Adipose tissue (tissue), 3 donors: ENCODE data around the gene ASPHD1. TPM values are rescaled to one million over a fixed set of nuclear protein-coding genes. Genes with fewer than 3 reads are reported as not detected.
"Not testable (repeated sequence)": the region's sequence is repeated elsewhere in the genome, so short reads cannot be mapped to it uniquely, and the experiment has no call there.

Experiments
- H3K27ac ChIP-seq: one replicate; pipeline ENCODE4 v1.5.1; 2013; ENCODE audit warnings: low read depth, low read length
- WGBS, 3 donors: extraction: QIAGEN DNeasy Blood & Tissue Kit; methylation state at CpG; one replicate each; pipeline ENCODE4 v1.1.7; 2013; 5-methylcytosine and 5-hydroxymethylcytosine counted together
- polyA plus RNA-seq, 3 donors: library from polyadenylated mRNA; stranded (reverse); fragments of 200-250 nt; gene quantifications; one replicate each; pipeline ENCODE4 v1.2.3, GENCODE V29; 2013
- donor health status: healthy with polysubstance abuse.
- donor health status: Bipolar disorder and iron deficiency.
- donor health status: healthy.

The ASPHD1 gene
- polyA plus RNA-seq, 3 donors, result 3.0 to 7.0 (median 4.5) TPM

DNA sequence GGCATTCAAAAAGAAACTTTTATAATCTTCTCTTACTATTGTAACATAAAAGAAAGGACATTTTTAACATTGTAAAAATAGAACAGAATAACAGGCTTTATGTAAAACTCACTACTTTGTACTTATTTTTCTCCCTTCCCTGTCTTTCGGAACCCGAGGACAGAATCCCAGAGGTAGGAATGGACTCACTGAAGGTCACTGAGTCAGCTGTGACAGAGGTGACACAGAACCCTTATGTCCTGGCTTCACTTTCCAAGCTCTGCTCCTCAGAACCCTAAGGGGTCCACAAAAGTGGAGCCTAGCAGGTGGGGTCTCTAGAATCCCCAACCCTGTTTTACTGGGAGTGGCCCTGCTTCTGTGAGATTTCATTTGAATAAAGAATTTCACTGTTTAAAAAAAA is 22.0 kb downstream of the ASPHD1 start:
- H3K27ac ChIP-seq, result no peak overlapping the region
- 89 to 97% (median 89%) methylated on average over 2 of the region's 2 CpGs for WGBS, 3 donors

GRCh38 chr16:29922986-29923501 is 22.8 kb downstream of the ASPHD1 start:
- WGBS, 3 donors, result 95 to 97% (median 96%) methylated on average over 12 of the region's 12 CpGs
- H3K27ac ChIP-seq, result no peak overlapping the region

GRCh38 chr16:29925105-29925756 is 24.9 kb downstream of the ASPHD1 start:
- WGBS, 3 donors, result 8 to 13% (median 11%) methylated on average over 9 of the region's 9 CpGs

DNA sequence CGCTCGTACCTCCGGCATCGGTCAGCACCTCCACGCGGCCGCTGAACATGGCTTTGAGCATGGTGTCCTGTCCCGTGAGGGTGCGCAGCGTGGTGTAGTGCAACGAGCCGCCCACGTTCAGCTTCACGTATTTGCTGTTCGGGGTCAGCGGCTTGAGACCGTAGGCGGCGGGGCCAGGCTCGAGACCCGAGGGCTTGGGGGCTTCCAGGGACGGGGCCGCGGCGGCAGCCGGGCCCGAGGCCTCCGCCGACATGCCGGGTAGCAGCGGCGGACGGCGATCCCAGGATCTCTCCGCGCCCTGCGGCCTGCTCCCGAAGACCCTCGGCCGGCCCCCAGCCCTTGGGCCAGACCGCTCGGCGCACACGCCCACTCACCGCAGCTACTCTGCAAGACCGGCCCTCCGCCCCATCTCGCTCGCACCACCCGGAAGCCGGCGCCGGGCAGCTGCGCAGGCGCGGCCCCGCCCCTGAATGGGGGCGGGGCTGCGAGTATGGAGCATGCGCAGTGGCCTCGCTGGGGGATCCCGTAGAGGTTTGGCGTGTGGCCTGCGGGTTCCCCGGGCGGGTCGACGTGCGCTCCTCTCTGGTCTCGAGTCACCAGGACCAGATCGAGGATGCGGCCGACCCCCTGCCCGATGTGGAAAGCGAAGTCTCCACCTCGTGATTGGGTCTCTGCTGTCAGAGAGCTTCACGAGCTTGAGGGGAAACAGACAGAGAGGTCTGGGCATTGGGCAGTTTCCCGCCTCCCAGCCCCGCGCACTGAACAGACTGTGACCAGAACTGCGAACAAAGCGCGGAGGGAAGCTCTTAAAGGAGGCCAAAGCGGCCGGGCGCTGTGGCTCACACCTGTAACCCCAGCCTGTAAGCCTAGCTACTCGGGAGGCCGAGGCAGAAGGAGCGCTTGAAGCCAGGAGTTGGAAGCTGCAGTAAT is 25.8 kb downstream of the ASPHD1 start, which contains the start of gene KCTD13:
Gene KCTD13, minus strand, starts transcription at position 446 of the 930 bp plus-strand sequence. Its CDS starts 193 bp downstream, at position 253.
- WGBS, 3 donors, result 0% methylated on average over 68 to 89 of the region's 89 CpGs
- H3K27ac ChIP-seq, result no peak within 1 kb of the TSS

More at GRCh38 chr16:29925105-29925756, 24.9 kb downstream of the ASPHD1 start:
- H3K27ac ChIP-seq, result no peak overlapping the region

GRCh38 chr16:29926711-29927052 is 26.4 kb downstream of the ASPHD1 start:
- no peak overlapping the region for H3K27ac ChIP-seq
- whole genome bisulfite sequencing, 3 donors, result 3 to 6% (median 5%) methylated on average over 12 of the region's 12 CpGs

GRCh38 chr16:29927070-29927905 is 27.0 kb downstream of the ASPHD1 start:
- H3K27ac ChIP-seq, result no peak overlapping the region
- 50 to 64% (median 60%) methylated on average over 12 of the region's 12 CpGs for WGBS, 3 donors

GRCh38 chr16:29931750-29932149 is 31.5 kb downstream of the ASPHD1 start:
- 78 to 96% (median 79%) methylated on average over 2 of the region's 2 CpGs for WGBS, 3 donors
- not testable (repeated sequence) for H3K27ac ChIP-seq

- WGBS, 3 donors, result 51 to 61% (median 55%) methylated on average over 4 of the region's 4 CpGs
- H3K27ac ChIP-seq, result no peak overlapping the region
These were observed 40.4 kb downstream of the ASPHD1 start for GRCh38 chr16:29940656-29941055.

- 52 to 63% (median 54%) methylated on average over 11 of the region's 11 CpGs for whole genome bisulfite sequencing, 3 donors
- H3K27ac ChIP-seq, result no peak overlapping the region
These were observed 43.8 kb downstream of the ASPHD1 start for GRCh38 chr16:29943846-29944799.

DNA sequence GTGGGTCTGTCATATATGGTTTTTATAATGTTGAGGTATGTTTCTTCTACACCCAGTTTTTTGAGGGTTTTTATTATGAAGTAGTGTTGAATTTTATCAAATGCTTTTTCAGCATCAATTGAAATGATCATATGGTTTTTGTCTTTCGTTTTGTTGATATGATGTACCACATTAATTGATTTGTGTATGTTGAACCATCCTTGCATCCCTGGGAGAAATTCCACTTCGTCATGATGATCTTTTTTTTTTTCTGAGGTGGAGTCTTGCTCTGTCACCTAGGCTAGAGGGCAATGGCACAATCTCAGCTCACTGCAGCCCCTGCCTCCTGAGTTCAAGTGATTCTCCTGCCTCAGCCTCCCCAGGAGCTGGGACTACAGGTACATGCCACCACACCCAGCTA is 47.6 kb downstream of the ASPHD1 start:
- no peak overlapping the region for H3K27ac ChIP-seq
- WGBS, 3 donors, result 73 to 87% (median 83%) methylated on average over 2 of the region's 2 CpGs

DNA sequence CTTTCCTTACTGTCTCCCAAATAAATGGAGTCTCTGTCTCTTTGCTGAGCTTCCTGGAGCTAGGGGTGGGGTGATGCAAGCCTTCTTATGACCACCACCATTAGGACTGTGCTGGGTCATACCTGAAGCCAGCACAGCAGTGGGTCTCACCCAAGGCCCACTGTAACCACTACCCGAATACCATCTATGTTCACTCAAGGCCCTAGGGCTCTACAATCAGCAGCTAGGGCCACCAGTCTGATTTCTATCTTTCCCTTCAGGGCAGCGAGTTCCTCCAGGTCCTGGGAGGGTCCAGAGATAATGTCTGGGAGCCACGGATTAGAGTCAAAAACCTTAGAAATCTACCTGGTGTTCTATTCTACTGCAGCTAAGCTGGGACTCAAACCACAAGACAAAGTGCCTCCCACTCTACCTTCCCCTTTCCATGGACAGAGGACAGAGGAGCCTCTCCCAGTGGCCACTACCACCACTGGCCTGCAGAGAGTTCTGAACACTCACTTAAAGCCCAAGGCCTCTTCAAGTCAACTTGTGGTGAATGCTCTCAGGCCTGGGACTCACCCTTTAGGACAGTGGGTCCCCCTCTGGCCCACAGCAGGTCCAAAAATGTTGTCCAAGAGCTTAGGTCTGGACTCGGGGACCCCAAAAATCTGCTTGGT is 50.6 kb downstream of the ASPHD1 start:
- no peak overlapping the region for H3K27ac ChIP-seq
- 90 to 95% (median 94%) methylated on average over 4 of the region's 4 CpGs for WGBS, 3 donors

- no peak overlapping the region for H3K27ac ChIP-seq
- 86 to 91% (median 90%) methylated on average over 8 of the region's 8 CpGs for WGBS, 3 donors
These were observed 51.5 kb downstream of the ASPHD1 start for GRCh38 chr16:29951625-29952365.

Other genes starting within 250 kb of the ASPHD1 start
- 1 to 10 TPM in 1 of 3 donors, under 1 TPM in 2; 0.34 to 1.4 (median 0.59) TPM for gene SPN, start 237.2 kb upstream of the ASPHD1 start, polyA plus RNA-seq
- gene QPRT, start 221.3 kb upstream of the ASPHD1 start, polyA plus RNA-seq, result 10 to 100 TPM in 2 of 3 donors, 1 to 10 TPM in 1; 3.2 to 18.8 (median 11.4) TPM
- gene C16orf54, start 154.5 kb upstream of the ASPHD1 start, polyA plus RNA-seq, result 1 to 10 TPM in 2 of 3 donors, under 1 TPM in 1; 0.37 to 2.1 (median 1.6) TPM
- under 1 TPM; 0.22 to 0.97 (median 0.23) TPM for gene ZG16, start 122.2 kb upstream of the ASPHD1 start, polyA plus RNA-seq
- 10 to 100 TPM; 19.7 to 32.1 (median 29.8) TPM for gene KIF22, start 109.7 kb upstream of the ASPHD1 start, polyA plus RNA-seq
- 100 to 1,000 TPM in 1 of 3 donors, 10 to 100 TPM in 2; 74.2 to 137 (median 83.9) TPM for gene MAZ, start 94.0 kb upstream of the ASPHD1 start, polyA plus RNA-seq
- gene PRRT2, start 88.3 kb upstream of the ASPHD1 start, polyA plus RNA-seq, result 1 to 10 TPM in 1 of 3 donors, under 1 TPM in 2; 0.56 to 3.7 (median 0.95) TPM
- gene PAGR1, start 84.3 kb upstream of the ASPHD1 start, polyA plus RNA-seq, result 10 to 100 TPM; 15.2 to 33.3 (median 18.5) TPM
- 100 to 1,000 TPM in 2 of 3 donors, 10 to 100 TPM in 1; 90.1 to 104 (median 103) TPM for gene MVP, start 80.0 kb upstream of the ASPHD1 start, polyA plus RNA-seq
- 100 to 1,000 TPM in 2 of 3 donors, 10 to 100 TPM in 1; 84.2 to 133 (median 122) TPM for gene CDIPT, start 37.3 kb upstream of the ASPHD1 start, polyA plus RNA-seq
- 10 to 100 TPM in 1 of 3 donors, 1 to 10 TPM in 1, under 1 TPM in 1; 0.11 to 11.5 (median 1.4) TPM for gene SEZ6L2, start 938 bp upstream of the ASPHD1 start, polyA plus RNA-seq
- 10 to 100 TPM in 2 of 3 donors, 1 to 10 TPM in 1; 6.5 to 13.0 (median 10.5) TPM for gene KCTD13, start 25.7 kb downstream of the ASPHD1 start, polyA plus RNA-seq
- 100 to 1,000 TPM in 2 of 3 donors, 10 to 100 TPM in 1; 91.4 to 182 (median 115) TPM for gene TMEM219, start 61.6 kb downstream of the ASPHD1 start, polyA plus RNA-seq
- gene TAOK2, start 73.4 kb downstream of the ASPHD1 start, polyA plus RNA-seq, result 10 to 100 TPM; 15.2 to 47.6 (median 32.2) TPM
- 10 to 100 TPM; 10.1 to 14.8 (median 14.2) TPM for gene HIRIP3, start 95.1 kb downstream of the ASPHD1 start, polyA plus RNA-seq
- gene INO80E, start 95.8 kb downstream of the ASPHD1 start, polyA plus RNA-seq, result 10 to 100 TPM; 37.3 to 69.5 (median 50.1) TPM
- gene DOC2A, start 110.5 kb downstream of the ASPHD1 start, polyA plus RNA-seq, result 1 to 10 TPM in 1 of 3 donors, under 1 TPM in 2; 0.25 to 1.9 (median 0.38) TPM
- not detected for gene C16orf92, start 122.7 kb downstream of the ASPHD1 start, polyA plus RNA-seq
- under 1 TPM in 1 of 3 donors, not detected in 2; 0.10 TPM for gene TLCD3B, start 130.8 kb downstream of the ASPHD1 start, polyA plus RNA-seq
- gene ALDOA, start 165.3 kb downstream of the ASPHD1 start, polyA plus RNA-seq, result 1,000 to 10,000 TPM in 1 of 3 donors, 100 to 1,000 TPM in 2; 551 to 1,251 (median 711) TPM
- 10 to 100 TPM; 45.7 to 93.1 (median 79.4) TPM for gene PPP4C, start 175.5 kb downstream of the ASPHD1 start, polyA plus RNA-seq
- gene TBX6, start 191.4 kb downstream of the ASPHD1 start, polyA plus RNA-seq, result 1 to 10 TPM in 1 of 3 donors, under 1 TPM in 2; 0.67 to 1.3 (median 0.73) TPM
- 100 to 1,000 TPM in 1 of 3 donors, 10 to 100 TPM in 2; 70.2 to 217 (median 86.0) TPM for gene YPEL3, start 195.7 kb downstream of the ASPHD1 start, polyA plus RNA-seq
- 1 to 10 TPM; 1.2 to 5.6 (median 3.4) TPM for gene GDPD3, start 213.0 kb downstream of the ASPHD1 start, polyA plus RNA-seq
- 100 to 1,000 TPM in 2 of 3 donors, 10 to 100 TPM in 1; 25.2 to 143 (median 108) TPM for gene MAPK3, start 222.7 kb downstream of the ASPHD1 start, polyA plus RNA-seq